Effector memory CD4-positive, alpha-beta T cell (primary cell): Measurements from ENCODE around the gene ANKDD1A.

Source experiments
- DNase-seq, 3 donors: peaks; one replicate each; pipeline ENCODE4 v3.0.0-alpha.2; 2020
- H3K27ac ChIP-seq: 2 replicates; pipeline ENCODE4 v1.7.0; 2013; ENCODE audit warnings: mild to moderate bottlenecking, low read length, moderate library complexity; ENCODE audit not compliant: insufficient read depth, poor library complexity, severe bottlenecking
- H3K27me3 ChIP-seq: replicated peaks from 2 replicates; pipeline ENCODE4 v1.7.0; 2013; ENCODE audit warnings: mild to moderate bottlenecking, low read length; ENCODE audit not compliant: insufficient read depth, control insufficient read depth, poor library complexity, severe bottlenecking
- H3K36me3 ChIP-seq: 2 replicates; pipeline ENCODE4 v1.7.0; 2013; ENCODE audit warnings: mild to moderate bottlenecking, low read length, moderate library complexity; ENCODE audit not compliant: control insufficient read depth, insufficient read depth
- H3K4me1 ChIP-seq: 2 replicates; pipeline ENCODE4 v1.7.0; 2013; ENCODE audit warnings: low read length, mild to moderate bottlenecking; ENCODE audit not compliant: control insufficient read depth, insufficient read depth, poor library complexity, severe bottlenecking
- H3K4me3 ChIP-seq: 2 replicates; pipeline ENCODE4 v1.7.0; 2013; ENCODE audit warnings: low read length, low read depth, mild to moderate bottlenecking; ENCODE audit not compliant: insufficient read depth, poor library complexity, severe bottlenecking
- H3K9me3 ChIP-seq: 2 replicates; pipeline ENCODE4 v1.7.0; 2013; ENCODE audit warnings: mild to moderate bottlenecking, low read length, moderate library complexity; ENCODE audit not compliant: control insufficient read depth

Gene ANKDD1A

GRCh38 chr15:64931381-64931780 lies 19.7 kb downstream of the ANKDD1A start:
- Histone ChIP-seq H3K4me3 (no peak overlapping the region), H3K4me1 (no peaks in the 10 kb centered on the region), H3K36me3 (no peaks in the 10 kb centered on the region), H3K27ac (no peak overlapping the region), H3K9me3 (no peaks in the 10 kb centered on the region), H3K27me3 (no peaks in the 10 kb centered on the region)
- no peak for DNase-seq

GRCh38 chr15:64934023-64934422 lies 22.3 kb downstream of the ANKDD1A start:
- H3K9me3 ChIP-seq: no peaks in the 10 kb centered on the region
- H3K4me1 ChIP-seq: no peaks in the 10 kb centered on the region
- H3K4me3 ChIP-seq: no peak overlapping the region
- no peaks in the 10 kb centered on the region for H3K36me3 ChIP-seq
- DNase-seq: no peak
- H3K27ac ChIP-seq: no peak overlapping the region
- H3K27me3 ChIP-seq: no peaks in the 10 kb centered on the region

- no peaks in the 10 kb centered on the region for H3K27me3 ChIP-seq
- H3K4me1 ChIP-seq: no peaks in the 10 kb centered on the region
- no peak for DNase-seq
- H3K27ac ChIP-seq: no peak overlapping the region
- no peak overlapping the region for H3K4me3 ChIP-seq
- no peaks in the 10 kb centered on the region for H3K36me3 ChIP-seq
- H3K9me3 ChIP-seq: no peaks in the 10 kb centered on the region
Measured at GRCh38 chr15:64938192-64938591, 26.5 kb downstream of the ANKDD1A start.

DNA sequence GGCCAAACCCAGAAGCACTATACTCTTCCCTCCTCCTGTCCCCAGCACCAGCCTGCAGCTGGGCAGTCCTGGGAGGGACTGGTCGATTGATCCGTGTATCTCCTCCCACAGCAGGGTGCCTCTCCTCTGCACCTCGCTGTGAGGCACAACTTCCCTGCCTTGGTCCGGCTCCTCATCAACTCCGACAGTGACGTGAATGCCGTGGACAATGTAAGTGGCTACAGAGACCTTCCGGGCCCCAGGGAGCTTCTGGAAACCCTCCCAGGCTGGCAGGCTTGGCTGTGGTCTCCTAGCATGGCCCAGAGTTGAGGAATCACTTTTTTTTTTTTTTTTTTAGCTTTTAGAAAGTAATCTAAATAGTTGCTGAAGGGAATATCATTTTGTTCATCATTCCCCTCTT lies 30.7 kb downstream of the ANKDD1A start:
- Histone ChIP-seq H3K36me3 (no peaks in the 10 kb centered on the region), H3K4me3 (no peak overlapping the region), H3K4me1 (no peaks in the 10 kb centered on the region), H3K27ac (no peak overlapping the region), H3K27me3 (no peaks in the 10 kb centered on the region), H3K9me3 (no peaks in the 10 kb centered on the region)
- DNase-seq: no peak

DNA sequence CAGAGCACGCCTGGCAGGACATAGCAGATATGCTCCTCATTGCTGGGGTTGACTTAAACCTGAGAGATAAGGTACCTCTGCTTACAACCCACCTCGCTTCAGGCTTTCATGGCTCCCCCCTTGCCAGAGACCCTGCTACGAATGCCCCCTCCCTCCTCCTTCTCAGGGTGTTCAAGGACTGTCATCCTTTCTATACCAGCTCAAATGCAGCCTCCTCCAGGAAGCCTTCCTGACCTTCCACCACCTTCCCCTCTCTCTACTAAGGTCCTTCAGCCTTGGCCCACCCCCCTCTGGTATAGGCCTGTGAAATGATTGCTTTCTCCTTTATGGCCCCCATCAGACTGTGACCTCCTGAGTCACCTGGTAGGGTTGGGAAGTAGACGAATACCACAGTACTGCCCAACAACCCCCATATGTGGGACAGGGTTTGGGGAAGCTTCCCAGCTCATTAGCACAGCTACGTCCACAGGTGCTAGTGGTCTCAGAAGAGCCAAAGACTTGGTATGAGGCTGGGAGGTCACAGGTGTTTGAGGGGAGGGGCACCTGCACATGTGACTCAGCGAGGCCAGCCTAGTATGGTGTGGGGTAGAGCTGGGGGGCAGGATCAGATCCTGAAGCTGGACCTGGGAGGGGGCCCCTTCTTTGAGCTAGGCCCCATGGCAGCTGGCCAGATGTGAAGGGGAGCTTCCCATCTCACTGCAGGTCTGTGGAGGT lies 32.0 kb downstream of the ANKDD1A start:
- no peak overlapping the region for H3K27ac ChIP-seq
- DNase-seq: no peak

DNA sequence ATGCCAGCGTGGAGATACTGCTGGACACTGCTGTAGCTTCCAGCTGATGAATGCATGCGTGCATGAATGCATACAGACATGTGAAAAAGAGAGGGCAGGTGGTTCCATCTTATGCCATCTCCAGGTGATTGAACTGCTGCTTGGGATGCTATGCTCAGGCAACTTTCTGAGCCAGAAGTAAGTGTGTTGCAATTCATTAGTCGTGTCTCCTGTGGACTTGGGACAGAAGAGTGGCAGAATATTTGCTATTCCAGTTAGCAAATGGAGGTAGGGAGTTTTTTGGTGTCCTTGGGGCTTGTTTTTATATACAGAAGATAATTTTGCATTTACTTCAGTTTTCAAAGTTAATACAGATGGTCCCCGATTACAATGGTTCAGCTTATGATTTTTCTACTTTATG lies 33.3 kb downstream of the ANKDD1A start:
- DNase-seq: no peak
- Histone ChIP-seq H3K36me3 (no peaks in the 10 kb centered on the region), H3K4me1 (no peaks in the 10 kb centered on the region), H3K4me3 (no peak overlapping the region), H3K9me3 (no peaks in the 10 kb centered on the region), H3K27me3 (no peaks in the 10 kb centered on the region), H3K27ac (no peak overlapping the region)

More for the DNA sequence above, 32.0 kb downstream of the ANKDD1A start:
- Histone ChIP-seq H3K9me3 (no peaks in the 10 kb centered on the region), H3K4me1 (no peaks in the 10 kb centered on the region), H3K4me3 (no peak overlapping the region), H3K36me3 (no peaks in the 10 kb centered on the region), H3K27me3 (no peaks in the 10 kb centered on the region)

DNA sequence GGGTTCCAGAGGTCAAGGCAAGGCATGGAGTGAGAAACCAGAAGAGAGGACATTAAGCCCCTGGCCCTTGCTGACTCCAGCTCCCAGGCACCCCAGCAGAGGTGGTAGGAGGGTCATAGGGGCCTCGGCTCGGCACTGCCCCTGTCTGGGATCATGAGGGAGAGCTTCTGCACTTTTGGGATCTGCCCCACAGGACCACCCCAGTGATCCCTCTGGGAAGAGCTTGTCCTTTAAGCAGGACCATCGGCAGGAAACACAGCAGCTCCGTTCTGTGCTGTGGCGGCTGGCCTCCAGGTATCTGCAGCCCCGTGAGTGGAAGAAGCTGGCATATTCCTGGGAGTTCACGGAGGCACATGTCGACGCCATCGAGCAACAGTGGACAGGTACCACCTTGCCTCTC lies 35.5 kb downstream of the ANKDD1A start:
- H3K36me3 ChIP-seq: no peaks in the 10 kb centered on the region
- DNase-seq: no peak

GRCh38 chr15:64948916-64949315 lies 37.2 kb downstream of the ANKDD1A start:
- H3K27me3 ChIP-seq: no peaks in the 10 kb centered on the region
- no peaks in the 10 kb centered on the region for H3K4me1 ChIP-seq
- no peaks in the 10 kb centered on the region for H3K36me3 ChIP-seq
- DNase-seq: no peak
- no peak overlapping the region for H3K27ac ChIP-seq
- H3K9me3 ChIP-seq: no peaks in the 10 kb centered on the region
- no peak overlapping the region for H3K4me3 ChIP-seq

More for the DNA sequence above, 35.5 kb downstream of the ANKDD1A start:
- Histone ChIP-seq H3K4me1 (no peaks in the 10 kb centered on the region), H3K27me3 (no peaks in the 10 kb centered on the region), H3K9me3 (no peaks in the 10 kb centered on the region), H3K27ac (no peak overlapping the region), H3K4me3 (no peak overlapping the region)

DNA sequence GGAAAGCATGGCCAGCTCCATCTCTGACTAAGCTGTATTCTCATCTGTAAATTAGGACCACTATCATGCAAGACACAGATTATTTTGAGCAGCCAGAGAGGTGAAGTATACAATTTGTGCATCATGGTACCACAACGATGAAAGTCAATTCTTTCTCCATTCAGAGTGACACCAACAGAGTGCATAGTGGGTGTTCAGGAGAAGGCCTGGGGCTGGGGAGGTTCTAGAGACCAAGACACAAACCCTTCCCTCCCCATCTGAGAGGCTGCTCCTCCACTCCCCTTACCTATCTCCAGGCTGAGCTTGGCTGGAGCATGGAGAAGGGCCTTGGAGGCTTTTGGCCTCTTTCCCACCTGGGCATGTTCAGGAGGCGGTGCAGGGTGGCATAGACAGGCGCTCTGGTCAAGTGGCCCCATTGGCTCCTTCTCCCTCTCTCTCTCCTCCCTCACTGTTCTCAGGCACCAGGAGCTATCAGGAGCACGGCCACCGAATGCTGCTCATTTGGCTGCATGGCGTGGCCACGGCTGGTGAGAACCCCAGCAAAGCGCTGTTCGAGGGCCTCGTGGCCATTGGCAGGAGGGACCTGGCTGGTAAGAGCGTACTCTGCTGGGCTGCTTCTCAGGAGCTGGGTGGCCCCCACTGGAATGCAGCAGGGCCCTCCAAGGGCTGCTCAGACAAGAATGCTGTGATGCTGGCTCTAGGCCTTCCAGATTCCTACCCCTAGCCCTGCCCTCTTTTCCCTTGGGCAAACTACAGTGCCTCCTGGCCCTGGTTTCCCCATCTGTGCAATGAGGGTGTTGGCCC lies 37.9 kb downstream of the ANKDD1A start:
- Histone ChIP-seq H3K36me3 (no peaks in the 10 kb centered on the region), H3K9me3 (no peaks in the 10 kb centered on the region), H3K4me1 (no peaks in the 10 kb centered on the region), H3K4me3 (no peak overlapping the region), H3K27ac (no peak overlapping the region), H3K27me3 (no peaks in the 10 kb centered on the region)
- no peak for DNase-seq

DNA sequence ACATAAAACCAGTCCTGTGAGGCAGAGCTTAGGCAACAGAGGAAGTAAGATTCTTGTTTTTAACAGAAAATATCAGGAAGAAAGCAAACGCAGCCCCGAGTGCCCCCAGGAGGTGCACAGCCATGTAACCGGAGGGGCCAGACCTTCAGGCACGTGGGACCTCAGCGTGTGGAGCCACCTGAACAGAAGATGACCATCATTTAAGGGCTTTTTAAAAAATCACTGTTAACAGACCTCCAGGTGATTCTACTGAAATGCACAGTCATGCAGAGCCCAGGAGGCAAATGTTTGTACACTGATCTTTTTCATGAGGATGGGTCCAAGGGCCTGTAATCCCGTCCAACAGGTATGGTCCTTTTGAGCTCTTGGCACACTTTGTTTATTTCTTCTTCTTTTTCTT lies 39.2 kb downstream of the ANKDD1A start:
- no peaks in the 10 kb centered on the region for H3K9me3 ChIP-seq
- no peak overlapping the region for H3K4me3 ChIP-seq
- H3K4me1 ChIP-seq: no peaks in the 10 kb centered on the region
- H3K36me3 ChIP-seq: peaks cover 6% of the 10 kb centered on the region
- no peak overlapping the region for H3K27ac ChIP-seq
- DNase-seq: no peak
- H3K27me3 ChIP-seq: no peaks in the 10 kb centered on the region
